Keratinocyte (primary cell): ENCODE measurements around the gene SLCO1B3. TPM values are rescaled to one million over a fixed set of nuclear protein-coding genes. Genes with fewer than 3 reads are reported as not detected.
"Not testable (repeated sequence)": the region's sequence is repeated elsewhere in the genome, so short reads cannot be mapped to it uniquely, and the experiment has no call there.

Source experiments
- DNase-seq: peaks from one replicate; pipeline ENCODE4 v3.0.0-alpha.2; 2011; ENCODE audit warnings: low read depth, missing footprints, low spot score
- FAIRE-seq: peaks from 2 replicates; lab custom pipeline; 2011; peaks lifted over from hg19 to GRCh38; lab: Jason Lieb, UNC
- H2AFZ ChIP-seq: 2 replicates; pipeline ENCODE4 v1.6.0; 2012; ENCODE audit warnings: low read length, control low read depth, inconsistent platforms; ENCODE audit not compliant: control insufficient read depth
- H3K27ac ChIP-seq: 2 replicates; pipeline ENCODE4 v1.5.1; 2011; ENCODE audit warnings: low read length; ENCODE audit not compliant: control insufficient read depth, insufficient read depth
- H3K27me3 ChIP-seq: 3 replicates; pipeline ENCODE4 v1.6.0; 2011; ENCODE audit warnings: low read length; ENCODE audit not compliant: control insufficient read depth, insufficient read depth; ENCODE audit errors: extremely low read depth
- H3K36me3 ChIP-seq, 2 experiments: 2 replicates in 1 of 2; 3 replicates in 1 of 2; pipeline ENCODE4 v1.5.1; 2011; ENCODE audit warnings: low read length in 2 of 2, mild to moderate bottlenecking in 1 of 2; ENCODE audit not compliant: control insufficient read depth in 2 of 2, insufficient read depth in 2 of 2; ENCODE audit errors: extremely low read depth in 1 of 2
- H3K4me1 ChIP-seq: 3 replicates; pipeline ENCODE4 v1.5.1; 2011; ENCODE audit warnings: low read length; ENCODE audit not compliant: control insufficient read depth, insufficient read depth; ENCODE audit errors: extremely low read depth
- H3K4me2 ChIP-seq: 3 replicates; pipeline ENCODE4 v1.6.0; 2011; ENCODE audit warnings: low read depth, low read length; ENCODE audit not compliant: control insufficient read depth, insufficient read depth; ENCODE audit errors: extremely low read depth
- H3K4me3 ChIP-seq, 3 experiments: fragments of 200-600 bp in 1 of 3; sonication (generic) in 1 of 3; 2 replicates in 2 of 3; 3 replicates in 1 of 3; pipeline ENCODE4 v1.5.1; 2011 to 2016; ENCODE audit warnings: low read length in 3 of 3, mild to moderate bottlenecking in 3 of 3, control low read depth in 2 of 3, inconsistent platforms in 1 of 3, low read depth in 1 of 3, mixed read lengths in 1 of 3, mixed run types in 1 of 3, moderate library complexity in 1 of 3; ENCODE audit not compliant: control insufficient read depth in 2 of 3, insufficient read depth in 2 of 3; ENCODE audit errors: extremely low read depth in 1 of 3
- H3K79me2 ChIP-seq: 2 replicates; pipeline ENCODE4 v1.6.0; 2012; ENCODE audit warnings: low read length; ENCODE audit not compliant: control insufficient read depth, insufficient read depth
- H3K9ac ChIP-seq: 3 replicates; pipeline ENCODE4 v1.6.0; 2011; ENCODE audit warnings: low read length; ENCODE audit not compliant: control insufficient read depth, insufficient read depth; ENCODE audit errors: extremely low read depth
- H3K9me1 ChIP-seq: 3 replicates; pipeline ENCODE4 v1.6.0; 2011; ENCODE audit warnings: low read length; ENCODE audit not compliant: control insufficient read depth, insufficient read depth; ENCODE audit errors: extremely low read depth
- H3K9me3 ChIP-seq: 2 replicates; pipeline ENCODE4 v1.5.1; 2012; ENCODE audit warnings: low read depth, low read length; ENCODE audit not compliant: control insufficient read depth
- H4K20me1 ChIP-seq: 3 replicates; pipeline ENCODE4 v1.6.0; 2011; ENCODE audit warnings: low read length; ENCODE audit not compliant: control insufficient read depth, insufficient read depth; ENCODE audit errors: extremely low read depth
- EZH2 ChIP-seq: IDR thresholded peaks from one replicate; pipeline ENCODE4 v1.6.1; 2012; ENCODE audit warnings: inconsistent platforms, mild to moderate bottlenecking, low read length, moderate library complexity
- dilution Hi-C: fragments of 300-500 bp; cut with MboI; formaldehyde crosslinking; loops from one replicate; pipeline ENCODE4 v1.7.0; 2020; ENCODE audit warnings: low sequenced_read_pairs; ENCODE audit not compliant: extremely low pct_ligation_motif_present
- polyA plus RNA-seq, 5 experiments: library from polyadenylated mRNA; depleted of rRNA in 3 of 5; stranded (reverse) in 3 of 5; stranded (forward) in 1 of 5; unstranded in 1 of 5; fragments of >200 nt; gene quantifications; 1 replicate in 1 of 5; 2 replicates in 3 of 5; 3 replicates in 1 of 5; pipeline versions ENCODE4 v1.2.1 to v1.2.3, GENCODE V29; 2011 to 2012; ENCODE audit warnings: missing spikeins in 2 of 5, low read depth in 1 of 5, low replicate concordance in 1 of 5
- TF ChIP-seq, protein P1 (sequence below), 3 experiments: IDR thresholded peaks in 1 of 3; conservative IDR thresholded peaks in 1 of 3; optimal IDR thresholded peaks in 1 of 3; 2 replicates in 2 of 3; 3 replicates in 1 of 3; pipeline versions ENCODE3 to v1.5.1; 2011; ENCODE audit warnings: low read length in 3 of 3, mild to moderate bottlenecking in 3 of 3, moderate library complexity in 2 of 3, control low read depth in 1 of 3, inconsistent platforms in 1 of 3; ENCODE audit not compliant: insufficient read depth in 2 of 3; ENCODE audit errors: extremely low read depth in 1 of 3

Gene SLCO1B3
- polyA plus RNA-seq, 1 donor (not counting 4 experiments of a cell fraction or from before 2014, with no cell fraction given), result not detected

DNA sequence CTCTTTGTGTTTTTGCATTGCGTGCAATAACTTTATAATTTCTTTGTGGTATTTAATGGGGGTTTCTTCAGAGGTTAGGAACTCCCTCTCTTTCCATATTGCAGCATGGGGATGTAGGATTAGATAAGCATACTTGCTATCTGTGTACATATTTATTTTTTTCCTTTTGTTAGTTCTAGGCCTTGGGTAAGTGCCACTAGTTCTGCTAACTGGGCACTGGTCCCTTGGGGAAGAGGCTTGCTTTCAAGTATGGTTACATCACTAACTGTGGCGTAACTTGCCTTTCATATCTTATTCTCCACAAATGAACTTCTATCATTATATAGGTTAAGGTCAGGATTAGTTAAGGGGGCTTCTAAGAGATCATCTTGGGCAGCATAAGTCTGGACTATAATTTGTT, 31.5 kb upstream of the SLCO1B3 start:
- Histone ChIP-seq H3K9me1 (no peaks in the 10 kb centered on the region), H3K4me1 (no peaks in the 10 kb centered on the region), H3K4me3 (no peak overlapping the region), H2AFZ (no peak overlapping the region), H3K9me3 (no peaks in the 10 kb centered on the region), H3K79me2 (no peaks in the 10 kb centered on the region), H3K27me3 (no peaks in the 10 kb centered on the region), H3K9ac (no peak overlapping the region), H3K27ac (no peak overlapping the region), H3K36me3 (no peaks in the 10 kb centered on the region), H3K4me2 (no peak overlapping the region), H4K20me1 (no peaks in the 10 kb centered on the region)
- dilution Hi-C loops, result no loop called here
- DNase-seq (no peak), FAIRE-seq (no peak)
- TF ChIP-seq, protein P1, sequence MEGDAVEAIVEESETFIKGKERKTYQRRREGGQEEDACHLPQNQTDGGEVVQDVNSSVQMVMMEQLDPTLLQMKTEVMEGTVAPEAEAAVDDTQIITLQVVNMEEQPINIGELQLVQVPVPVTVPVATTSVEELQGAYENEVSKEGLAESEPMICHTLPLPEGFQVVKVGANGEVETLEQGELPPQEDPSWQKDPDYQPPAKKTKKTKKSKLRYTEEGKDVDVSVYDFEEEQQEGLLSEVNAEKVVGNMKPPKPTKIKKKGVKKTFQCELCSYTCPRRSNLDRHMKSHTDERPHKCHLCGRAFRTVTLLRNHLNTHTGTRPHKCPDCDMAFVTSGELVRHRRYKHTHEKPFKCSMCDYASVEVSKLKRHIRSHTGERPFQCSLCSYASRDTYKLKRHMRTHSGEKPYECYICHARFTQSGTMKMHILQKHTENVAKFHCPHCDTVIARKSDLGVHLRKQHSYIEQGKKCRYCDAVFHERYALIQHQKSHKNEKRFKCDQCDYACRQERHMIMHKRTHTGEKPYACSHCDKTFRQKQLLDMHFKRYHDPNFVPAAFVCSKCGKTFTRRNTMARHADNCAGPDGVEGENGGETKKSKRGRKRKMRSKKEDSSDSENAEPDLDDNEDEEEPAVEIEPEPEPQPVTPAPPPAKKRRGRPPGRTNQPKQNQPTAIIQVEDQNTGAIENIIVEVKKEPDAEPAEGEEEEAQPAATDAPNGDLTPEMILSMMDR (optimal IDR thresholded peaks at IDR 0.05 in 1 of 3, IDR thresholded peaks at IDR 0.05 in 1 of 3, conservative IDR thresholded peaks at IDR 0.05 in 1 of 3; ENCODE audit: extremely low read depth in 1 of 3, insufficient read depth in 2 of 3, low read length in 3 of 3), result no peak
- TF ChIP-seq EZH2, result no peak

DNA sequence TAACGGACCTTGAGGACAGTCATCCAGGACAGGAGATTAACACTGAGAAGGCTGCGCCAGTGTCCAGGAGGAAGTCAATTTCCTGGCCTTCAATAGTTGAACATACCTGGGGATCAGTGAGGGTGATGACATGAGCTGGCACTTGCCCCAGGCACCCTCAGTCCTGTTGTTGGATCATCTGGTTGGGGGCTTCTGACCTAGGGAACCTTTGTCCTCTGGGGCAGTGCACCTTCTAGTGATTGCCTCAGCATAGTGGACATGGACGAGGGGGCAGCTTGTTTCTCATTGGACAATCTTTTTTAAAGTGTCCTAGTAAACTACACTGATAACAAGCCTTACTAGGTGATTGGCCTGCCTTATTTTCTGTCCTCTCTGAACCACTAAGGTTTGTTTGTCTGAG, 30.5 kb upstream of the SLCO1B3 start:
- H3K4me1 ChIP-seq, H3K27me3 ChIP-seq, H4K20me1 ChIP-seq, H3K36me3 ChIP-seq, H2AFZ ChIP-seq, H3K4me2 ChIP-seq, H3K9ac ChIP-seq, H3K9me1 ChIP-seq, H3K4me3 ChIP-seq, dilution Hi-C loops, H3K27ac ChIP-seq, H3K79me2 ChIP-seq, FAIRE-seq, DNase-seq, H3K9me3 ChIP-seq: not testable (repeated sequence)

DNA sequence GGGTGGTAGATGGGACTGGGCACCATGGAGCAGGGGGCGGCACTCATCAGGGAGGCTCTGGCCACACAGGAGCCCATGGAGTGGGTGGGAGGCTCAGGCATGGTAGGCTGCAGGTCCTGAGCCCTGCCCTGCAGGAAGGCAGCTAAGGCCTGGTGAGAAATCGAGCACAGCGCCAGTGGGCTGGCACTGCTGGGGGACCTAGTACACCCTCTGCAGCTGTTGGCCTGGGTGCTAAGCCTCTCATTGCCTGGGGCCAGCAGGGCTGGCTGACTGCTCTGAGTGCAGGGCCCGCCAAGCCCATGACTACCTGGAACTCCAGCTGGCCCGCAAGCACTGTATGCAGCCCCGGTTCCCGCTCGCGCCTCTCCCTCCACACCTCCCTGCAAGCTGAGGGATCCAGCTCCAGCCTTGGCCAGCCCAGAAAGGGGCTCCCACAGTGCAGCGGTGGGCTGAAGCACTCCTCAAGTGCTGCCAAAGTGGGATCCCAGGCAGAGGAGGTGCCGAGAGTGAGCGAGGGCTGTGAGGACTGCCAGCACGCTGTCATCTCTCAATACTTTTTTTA, 26.6 kb upstream of the SLCO1B3 start:
- H3K4me2 ChIP-seq, dilution Hi-C loops, H3K27ac ChIP-seq, H3K4me1 ChIP-seq, H3K27me3 ChIP-seq, H2AFZ ChIP-seq, H3K79me2 ChIP-seq, H3K9ac ChIP-seq, H3K4me3 ChIP-seq, FAIRE-seq, DNase-seq, H3K9me1 ChIP-seq, H3K9me3 ChIP-seq, H3K36me3 ChIP-seq, H4K20me1 ChIP-seq: not testable (repeated sequence)
